ENCODE data around the gene ZNF672. TPM values are rescaled to one million over a fixed set of nuclear protein-coding genes. Genes with fewer than 3 reads are reported as not detected.
A peak's percentile ranks its signal among the peaks of the same experiment; 100 is the strongest.

The ZNF672 gene
- total and polyA plus RNA-seq, 4 donors, result 6.4 to 28.0 (median 20.1) TPM

DNA sequence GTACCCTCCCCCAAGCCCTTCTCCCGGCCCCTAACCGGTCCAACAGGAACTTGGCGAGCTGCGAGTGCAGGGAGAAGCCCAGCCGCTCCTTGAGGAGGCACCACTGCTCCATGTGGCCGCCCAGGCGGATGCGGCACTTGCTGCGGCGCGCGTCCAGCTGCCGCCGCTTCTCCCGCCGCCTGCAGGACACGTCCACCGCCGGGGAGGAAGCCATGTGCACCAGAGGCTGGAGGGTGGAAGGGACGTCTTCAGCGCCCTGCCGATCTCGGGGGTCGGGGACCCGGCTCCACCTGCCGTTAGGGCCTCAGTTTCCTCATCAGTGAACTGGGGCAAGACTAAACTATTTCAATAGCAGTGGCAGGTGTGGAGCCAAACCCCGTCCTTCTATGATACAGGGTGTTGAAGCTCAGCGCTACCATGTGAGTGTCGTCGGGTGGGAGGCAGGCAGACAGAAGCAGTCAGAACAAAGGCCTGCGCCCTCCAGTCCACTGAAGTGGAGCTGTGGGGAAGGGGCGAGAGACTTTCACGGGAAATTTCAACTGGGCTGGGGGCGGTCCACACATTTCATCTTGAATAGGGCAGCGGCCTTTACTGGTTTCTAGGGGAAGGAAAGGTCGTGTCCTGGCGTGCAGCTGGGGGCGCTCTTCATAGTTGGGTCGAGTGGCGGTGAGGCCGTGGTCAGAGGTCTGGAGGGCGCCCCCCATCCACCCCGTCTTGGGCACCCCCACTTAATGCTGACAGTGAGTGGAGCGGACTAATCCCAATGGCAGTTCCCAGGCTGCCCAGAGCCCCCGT, 20.3 kb downstream of the ZNF672 start:
- no peaks in the 10 kb centered on the region for H3K27me3 ChIP-seq (ENCODE audit: control insufficient read depth in 4 of 4, insufficient read depth in 4 of 4, low read length in 3 of 4)
- H3K36me3 ChIP-seq (ENCODE audit: control insufficient read depth in 4 of 4, insufficient read depth in 3 of 4, low read depth in 1 of 4, low read length in 3 of 4), result peaks cover 0 to 3% (median 0%) of the 10 kb centered on the region in 4 donors
- H3K27ac ChIP-seq (ENCODE audit: low read depth in 1 of 2, low read length in 2 of 2), result peak overlapping the region; percentile 91
- peak; percentile 67 for DNase-seq (ENCODE audit: low spot score)
- H3K9ac ChIP-seq (ENCODE audit: low read depth in 1 of 2, low read length in 2 of 2), result peak overlapping the region; percentile 4 to 70
- TF ChIP-seq RAD21 (IDR thresholded peaks at IDR 0.05), result no peak
- TF ChIP-seq, protein P1, sequence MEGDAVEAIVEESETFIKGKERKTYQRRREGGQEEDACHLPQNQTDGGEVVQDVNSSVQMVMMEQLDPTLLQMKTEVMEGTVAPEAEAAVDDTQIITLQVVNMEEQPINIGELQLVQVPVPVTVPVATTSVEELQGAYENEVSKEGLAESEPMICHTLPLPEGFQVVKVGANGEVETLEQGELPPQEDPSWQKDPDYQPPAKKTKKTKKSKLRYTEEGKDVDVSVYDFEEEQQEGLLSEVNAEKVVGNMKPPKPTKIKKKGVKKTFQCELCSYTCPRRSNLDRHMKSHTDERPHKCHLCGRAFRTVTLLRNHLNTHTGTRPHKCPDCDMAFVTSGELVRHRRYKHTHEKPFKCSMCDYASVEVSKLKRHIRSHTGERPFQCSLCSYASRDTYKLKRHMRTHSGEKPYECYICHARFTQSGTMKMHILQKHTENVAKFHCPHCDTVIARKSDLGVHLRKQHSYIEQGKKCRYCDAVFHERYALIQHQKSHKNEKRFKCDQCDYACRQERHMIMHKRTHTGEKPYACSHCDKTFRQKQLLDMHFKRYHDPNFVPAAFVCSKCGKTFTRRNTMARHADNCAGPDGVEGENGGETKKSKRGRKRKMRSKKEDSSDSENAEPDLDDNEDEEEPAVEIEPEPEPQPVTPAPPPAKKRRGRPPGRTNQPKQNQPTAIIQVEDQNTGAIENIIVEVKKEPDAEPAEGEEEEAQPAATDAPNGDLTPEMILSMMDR (IDR thresholded peaks at IDR 0.05; ENCODE audit: low read depth, low read length, missing input control), result peak; percentile 24
- H3K4me3 ChIP-seq (ENCODE audit: low read depth in 1 of 3, low read length in 3 of 3), result peak overlapping the region; percentile 36 to 90 (median 66)
- WGBS, result 3% methylated on average over 45 of the region's 45 CpGs
- H3K4me1 ChIP-seq (ENCODE audit: control insufficient read depth in 4 of 4, insufficient read depth in 4 of 4, low read length in 3 of 4), result peaks cover 5 to 27% (median 15%) of the 10 kb centered on the region in 4 donors
- H3K9me3 ChIP-seq (ENCODE audit: control insufficient read depth in 4 of 4, low read length in 3 of 4), result no peaks in the 10 kb centered on the region

- H3K4me1 ChIP-seq (ENCODE audit: control insufficient read depth in 4 of 4, insufficient read depth in 4 of 4, low read length in 3 of 4), result peaks cover 9 to 33% (median 19%) of the 10 kb centered on the region in 4 donors
- TF ChIP-seq HNF4A (conservative IDR thresholded peaks at IDR 0.05) (no peak), EGR1 (IDR thresholded peaks at IDR 0.05; ENCODE audit: low read depth in 2 of 2) (peak in 1 of 2 donors; percentile 77), JUND (IDR thresholded peaks at IDR 0.05) (no peak), HNF4G (IDR thresholded peaks at IDR 0.05) (no peak), ATF3 (IDR thresholded peaks at IDR 0.05) (no peak), FOXA2 (IDR thresholded peaks at IDR 0.05) (no peak), MAX (IDR thresholded peaks at IDR 0.05) (peak; percentile 79), RXRA (IDR thresholded peaks at IDR 0.05) (no peak), FOXA1 (IDR thresholded peaks at IDR 0.05) (peak; percentile 9), SP1 (IDR thresholded peaks at IDR 0.05) (peak; percentile 51), YY1 (IDR thresholded peaks at IDR 0.05) (peak; percentile 23), NR2F2 (IDR thresholded peaks at IDR 0.05) (no peak), RAD21 (IDR thresholded peaks at IDR 0.05) (peak in 1 of 2 donors; percentile 23), GABPA (IDR thresholded peaks at IDR 0.05 in 1 of 2, conservative IDR thresholded peaks at IDR 0.05 in 1 of 2) (peak in 1 of 2 donors; percentile 85), TAF1 (conservative IDR thresholded peaks at IDR 0.05) (no peak)
- TF ChIP-seq, protein P2, sequence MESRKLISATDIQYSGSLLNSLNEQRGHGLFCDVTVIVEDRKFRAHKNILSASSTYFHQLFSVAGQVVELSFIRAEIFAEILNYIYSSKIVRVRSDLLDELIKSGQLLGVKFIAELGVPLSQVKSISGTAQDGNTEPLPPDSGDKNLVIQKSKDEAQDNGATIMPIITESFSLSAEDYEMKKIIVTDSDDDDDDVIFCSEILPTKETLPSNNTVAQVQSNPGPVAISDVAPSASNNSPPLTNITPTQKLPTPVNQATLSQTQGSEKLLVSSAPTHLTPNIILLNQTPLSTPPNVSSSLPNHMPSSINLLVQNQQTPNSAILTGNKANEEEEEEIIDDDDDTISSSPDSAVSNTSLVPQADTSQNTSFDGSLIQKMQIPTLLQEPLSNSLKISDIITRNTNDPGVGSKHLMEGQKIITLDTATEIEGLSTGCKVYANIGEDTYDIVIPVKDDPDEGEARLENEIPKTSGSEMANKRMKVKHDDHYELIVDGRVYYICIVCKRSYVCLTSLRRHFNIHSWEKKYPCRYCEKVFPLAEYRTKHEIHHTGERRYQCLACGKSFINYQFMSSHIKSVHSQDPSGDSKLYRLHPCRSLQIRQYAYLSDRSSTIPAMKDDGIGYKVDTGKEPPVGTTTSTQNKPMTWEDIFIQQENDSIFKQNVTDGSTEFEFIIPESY (IDR thresholded peaks at IDR 0.05), result no peak
- TF ChIP-seq, protein P1 (IDR thresholded peaks at IDR 0.05; ENCODE audit: low read depth, low read length, missing input control), result no peak
- TF ChIP-seq, protein P3, sequence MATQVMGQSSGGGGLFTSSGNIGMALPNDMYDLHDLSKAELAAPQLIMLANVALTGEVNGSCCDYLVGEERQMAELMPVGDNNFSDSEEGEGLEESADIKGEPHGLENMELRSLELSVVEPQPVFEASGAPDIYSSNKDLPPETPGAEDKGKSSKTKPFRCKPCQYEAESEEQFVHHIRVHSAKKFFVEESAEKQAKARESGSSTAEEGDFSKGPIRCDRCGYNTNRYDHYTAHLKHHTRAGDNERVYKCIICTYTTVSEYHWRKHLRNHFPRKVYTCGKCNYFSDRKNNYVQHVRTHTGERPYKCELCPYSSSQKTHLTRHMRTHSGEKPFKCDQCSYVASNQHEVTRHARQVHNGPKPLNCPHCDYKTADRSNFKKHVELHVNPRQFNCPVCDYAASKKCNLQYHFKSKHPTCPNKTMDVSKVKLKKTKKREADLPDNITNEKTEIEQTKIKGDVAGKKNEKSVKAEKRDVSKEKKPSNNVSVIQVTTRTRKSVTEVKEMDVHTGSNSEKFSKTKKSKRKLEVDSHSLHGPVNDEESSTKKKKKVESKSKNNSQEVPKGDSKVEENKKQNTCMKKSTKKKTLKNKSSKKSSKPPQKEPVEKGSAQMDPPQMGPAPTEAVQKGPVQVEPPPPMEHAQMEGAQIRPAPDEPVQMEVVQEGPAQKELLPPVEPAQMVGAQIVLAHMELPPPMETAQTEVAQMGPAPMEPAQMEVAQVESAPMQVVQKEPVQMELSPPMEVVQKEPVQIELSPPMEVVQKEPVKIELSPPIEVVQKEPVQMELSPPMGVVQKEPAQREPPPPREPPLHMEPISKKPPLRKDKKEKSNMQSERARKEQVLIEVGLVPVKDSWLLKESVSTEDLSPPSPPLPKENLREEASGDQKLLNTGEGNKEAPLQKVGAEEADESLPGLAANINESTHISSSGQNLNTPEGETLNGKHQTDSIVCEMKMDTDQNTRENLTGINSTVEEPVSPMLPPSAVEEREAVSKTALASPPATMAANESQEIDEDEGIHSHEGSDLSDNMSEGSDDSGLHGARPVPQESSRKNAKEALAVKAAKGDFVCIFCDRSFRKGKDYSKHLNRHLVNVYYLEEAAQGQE (IDR thresholded peaks at IDR 0.05), result no peak
- 4% methylated on average over 62 of the region's 62 CpGs for WGBS
These were observed 21.2 kb downstream of the ZNF672 start, which contains the start of gene ZNF692 for GRCh38 chr1:248858891-248859889. Gene ZNF692 (minus strand): TSS chr1:248859085. CDS start chr1:248858309, 776 bp downstream.

More at GRCh38 chr1:248858891-248859889, 21.2 kb downstream of the ZNF672 start, which contains the start of gene ZNF692:
- Histone ChIP-seq H3K9me3 (ENCODE audit: control insufficient read depth in 4 of 4, low read length in 3 of 4) (no peaks in the 10 kb centered on the region), H3K9ac (ENCODE audit: low read depth in 1 of 2, low read length in 2 of 2) (peak within 1 kb of the TSS; percentile 94 to 97), H3K27ac (ENCODE audit: low read depth in 1 of 2, low read length in 2 of 2) (peak within 1 kb of the TSS; percentile 91), H3K27me3 (ENCODE audit: control insufficient read depth in 4 of 4, insufficient read depth in 4 of 4, low read length in 3 of 4) (no peaks in the 10 kb centered on the region), H3K36me3 (ENCODE audit: control insufficient read depth in 4 of 4, insufficient read depth in 3 of 4, low read depth in 1 of 4, low read length in 3 of 4) (no peaks in the 10 kb centered on the region), H3K4me3 (ENCODE audit: low read depth in 1 of 3, low read length in 3 of 3) (peak within 1 kb of the TSS; percentile 66 to 95 (median 90))
- peak; percentile 97 for DNase-seq (ENCODE audit: low spot score)

All from liver (tissue), 9 donors.